OCI-LY3 (cell line): ENCODE results near the gene MYO1E.

Experiments used
- EZH2phosphoT487 ChIP-seq: fragments of 200-600 bp; shearing (Covaris generic); IDR thresholded peaks from 2 replicates; pipeline ENCODE4 v1.6.1; 2018; ENCODE audit warnings: antibody characterized with exemption, mixed run types, low read depth
- TF ChIP-seq, protein P1 (sequence below): fragments of 200-600, 300-600 bp; sonication (generic); IDR thresholded peaks from 2 replicates; pipeline ENCODE4 v1.5.1; 2014; ENCODE audit warnings: antibody characterized with exemption, low read length, low read depth

DNA sequence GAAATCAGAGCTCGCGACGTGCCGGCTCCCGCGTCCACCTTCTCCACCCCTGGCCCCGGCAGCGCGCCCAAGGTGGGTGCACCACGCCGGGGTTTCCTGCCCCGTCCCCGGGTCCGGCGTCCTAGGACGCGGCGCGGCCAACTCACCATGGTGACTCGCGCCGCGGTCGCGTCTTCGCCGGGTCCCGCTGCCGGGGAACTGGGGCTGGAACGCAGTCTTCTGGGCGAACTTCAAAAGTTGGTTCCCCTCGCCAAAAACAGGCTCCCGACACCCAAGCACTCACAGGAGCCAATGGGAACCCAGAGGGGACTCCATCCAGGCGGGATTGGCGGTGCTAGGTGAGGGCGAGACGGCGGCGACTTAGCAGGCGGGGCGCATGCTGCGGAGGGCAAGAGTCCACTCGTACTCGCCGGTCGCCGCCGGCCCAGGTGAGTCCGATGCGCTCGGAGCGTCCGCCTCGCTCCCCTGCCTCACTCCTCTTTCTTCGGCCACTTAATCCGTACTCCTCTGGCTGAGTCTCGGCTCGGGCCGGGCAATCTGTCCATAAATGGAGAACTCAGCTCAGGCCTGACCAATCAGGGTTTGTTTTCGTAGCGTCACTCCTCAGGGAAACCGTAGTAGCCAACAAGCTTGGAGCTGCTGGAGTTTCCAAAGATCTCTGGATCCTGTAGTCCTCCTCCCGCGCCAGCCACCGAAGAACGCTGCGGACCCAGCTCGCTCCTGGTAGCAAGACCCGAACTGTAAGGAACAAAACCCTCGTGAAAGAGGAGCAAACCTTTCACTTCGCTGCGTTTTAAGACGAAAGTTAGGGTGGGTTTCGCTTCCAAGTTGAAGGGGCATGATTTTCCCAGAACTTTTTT, at the start of gene MYO1E:
- TF ChIP-seq, protein P1, sequence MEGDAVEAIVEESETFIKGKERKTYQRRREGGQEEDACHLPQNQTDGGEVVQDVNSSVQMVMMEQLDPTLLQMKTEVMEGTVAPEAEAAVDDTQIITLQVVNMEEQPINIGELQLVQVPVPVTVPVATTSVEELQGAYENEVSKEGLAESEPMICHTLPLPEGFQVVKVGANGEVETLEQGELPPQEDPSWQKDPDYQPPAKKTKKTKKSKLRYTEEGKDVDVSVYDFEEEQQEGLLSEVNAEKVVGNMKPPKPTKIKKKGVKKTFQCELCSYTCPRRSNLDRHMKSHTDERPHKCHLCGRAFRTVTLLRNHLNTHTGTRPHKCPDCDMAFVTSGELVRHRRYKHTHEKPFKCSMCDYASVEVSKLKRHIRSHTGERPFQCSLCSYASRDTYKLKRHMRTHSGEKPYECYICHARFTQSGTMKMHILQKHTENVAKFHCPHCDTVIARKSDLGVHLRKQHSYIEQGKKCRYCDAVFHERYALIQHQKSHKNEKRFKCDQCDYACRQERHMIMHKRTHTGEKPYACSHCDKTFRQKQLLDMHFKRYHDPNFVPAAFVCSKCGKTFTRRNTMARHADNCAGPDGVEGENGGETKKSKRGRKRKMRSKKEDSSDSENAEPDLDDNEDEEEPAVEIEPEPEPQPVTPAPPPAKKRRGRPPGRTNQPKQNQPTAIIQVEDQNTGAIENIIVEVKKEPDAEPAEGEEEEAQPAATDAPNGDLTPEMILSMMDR, result no peak
- TF ChIP-seq EZH2phosphoT487, result no peak
